Fibroblast of mammary gland (primary cell): ENCODE results near the gene GATA3.
"Not testable (repeated sequence)": the region's sequence is repeated elsewhere in the genome, so short reads cannot be mapped to it uniquely, and the experiment has no call there.

Source experiments
- DNase-seq: peaks from one replicate; pipeline ENCODE4 v3.0.0-alpha.2; 2010; ENCODE audit warnings: low read depth
- H3K4me3 ChIP-seq: 2 replicates; pipeline ENCODE4 v1.5.1; 2011; ENCODE audit warnings: low read depth, mild to moderate bottlenecking, low read length, moderate library complexity; ENCODE audit not compliant: control insufficient read depth
- CTCF ChIP-seq: conservative IDR thresholded peaks from 2 replicates; pipeline ENCODE4 v1.5.1; 2011; ENCODE audit warnings: low read depth, low read length, inconsistent platforms; ENCODE audit not compliant: control insufficient read depth, insufficient read depth

The GATA3 gene

GRCh38 chr10:8017277-8017676 lies 37.2 kb upstream of the GATA3 start:
- no peak overlapping the region for H3K4me3 ChIP-seq
- no peak for TF ChIP-seq CTCF
- no peak for DNase-seq

- DNase-seq, result no peak
- TF ChIP-seq CTCF, result no peak
- H3K4me3 ChIP-seq, result no peak overlapping the region
Observed at GRCh38 chr10:8023321-8023720, 31.2 kb upstream of the GATA3 start.

- DNase-seq, result no peak
- no peak overlapping the region for H3K4me3 ChIP-seq
- TF ChIP-seq CTCF, result no peak
Observed at GRCh38 chr10:8023851-8024250, 30.6 kb upstream of the GATA3 start.

DNA sequence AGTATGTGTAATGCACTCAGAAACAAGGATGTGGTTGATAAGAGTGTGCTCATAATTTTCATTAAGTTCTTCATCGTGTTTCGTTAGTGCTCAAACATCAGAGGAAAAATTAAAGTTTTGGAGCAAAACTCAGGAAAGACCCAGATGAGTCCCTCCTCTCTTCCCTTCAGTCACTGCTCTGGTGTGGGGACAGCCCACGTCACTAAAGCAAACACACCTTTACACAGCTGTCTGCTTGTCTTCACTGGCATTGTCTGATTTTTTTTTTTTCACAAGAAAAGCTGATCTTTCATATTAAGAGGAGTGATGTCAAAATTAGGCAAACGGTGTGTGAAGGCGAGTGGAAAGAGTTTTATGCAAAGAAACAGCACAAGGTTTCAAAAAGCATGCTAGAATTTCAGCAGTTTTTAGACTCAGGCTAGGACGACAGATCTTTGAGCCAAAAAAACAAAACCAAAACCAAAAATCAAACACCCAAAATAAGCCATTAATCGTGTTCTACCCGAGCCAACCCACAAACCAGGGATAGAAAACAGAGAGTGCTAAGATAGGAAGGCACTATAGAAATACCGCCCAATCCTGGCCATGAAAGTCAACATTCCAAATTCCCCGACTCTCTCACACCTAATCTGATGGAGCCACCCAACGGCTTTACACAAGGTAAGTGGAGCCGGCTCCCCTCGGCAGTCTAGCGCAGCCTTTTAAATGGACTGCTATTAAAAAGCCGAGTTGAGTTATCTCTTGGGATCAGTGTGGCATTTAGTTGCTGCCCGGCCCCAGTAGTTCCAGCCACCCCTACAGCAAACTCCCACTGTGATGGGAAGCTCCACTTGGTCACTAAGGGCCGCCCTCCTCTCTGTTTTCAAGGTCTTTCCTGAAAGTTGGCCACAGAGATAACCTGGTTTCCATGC lies 27.9 kb upstream of the GATA3 start:
- no peak overlapping the region for H3K4me3 ChIP-seq
- TF ChIP-seq CTCF, result no peak
- DNase-seq, result no peak

GRCh38 chr10:8031211-8031610 lies 23.3 kb upstream of the GATA3 start:
- H3K4me3 ChIP-seq, DNase-seq: not testable (repeated sequence)

- DNase-seq, result no peak
- TF ChIP-seq CTCF, result no peak
Observed at GRCh38 chr10:8032558-8032957, 21.9 kb upstream of the GATA3 start.

GRCh38 chr10:8033812-8034465 lies 20.5 kb upstream of the GATA3 start:
- no peak for TF ChIP-seq CTCF
- DNase-seq, result no peak
- H3K4me3 ChIP-seq, result no peak overlapping the region

More at GRCh38 chr10:8032558-8032957, 21.9 kb upstream of the GATA3 start:
- no peak overlapping the region for H3K4me3 ChIP-seq
